HG03025 (cell line): Measurements from ENCODE around the gene EPAS1.

ENCODE experiments used
- ATAC-seq: cut with Tn5 transposase; IDR thresholded peaks from one replicate; pipeline ENCODE4 v1.9.1; 2021; ENCODE audit warnings: mild to moderate bottlenecking, moderate library complexity; ENCODE audit not compliant: unreplicated experiment, low FRiP score

EPAS1 gene

GRCh38 chr2:46336283-46336959 is 39.2 kb downstream of the EPAS1 start:
- no peak for ATAC-seq

GRCh38 chr2:46337208-46337994 is 40.2 kb downstream of the EPAS1 start:
- no peak for ATAC-seq

GRCh38 chr2:46338674-46339073 is 41.5 kb downstream of the EPAS1 start:
- no peak for ATAC-seq

GRCh38 chr2:46339200-46339599 is 42.0 kb downstream of the EPAS1 start:
- no peak for ATAC-seq

GRCh38 chr2:46339676-46340459 is 42.7 kb downstream of the EPAS1 start:
- ATAC-seq: no peak

GRCh38 chr2:46340740-46341420 is 43.7 kb downstream of the EPAS1 start:
- no peak for ATAC-seq

- no peak for ATAC-seq
Observed at GRCh38 chr2:46342566-46343315, 45.5 kb downstream of the EPAS1 start.

GRCh38 chr2:46344706-46345105 is 47.5 kb downstream of the EPAS1 start:
- ATAC-seq: no peak

- ATAC-seq: no peak
Observed at GRCh38 chr2:46345775-46346174, 48.6 kb downstream of the EPAS1 start.

- ATAC-seq: no peak
Observed at GRCh38 chr2:46346719-46347118, 49.5 kb downstream of the EPAS1 start.

GRCh38 chr2:46347648-46348280 is 50.6 kb downstream of the EPAS1 start:
- no peak for ATAC-seq

- ATAC-seq: no peak
Observed at GRCh38 chr2:46349115-46349547, 51.9 kb downstream of the EPAS1 start.

GRCh38 chr2:46350029-46350689 is 53.0 kb downstream of the EPAS1 start:
- no peak for ATAC-seq

- ATAC-seq: no peak
Observed at GRCh38 chr2:46351098-46351749, 54.0 kb downstream of the EPAS1 start.

- no peak for ATAC-seq
Observed at GRCh38 chr2:46351750-46352138, 54.5 kb downstream of the EPAS1 start.

GRCh38 chr2:46352621-46353020 is 55.4 kb downstream of the EPAS1 start:
- ATAC-seq: no peak

GRCh38 chr2:46353509-46353908 is 56.3 kb downstream of the EPAS1 start:
- ATAC-seq: no peak

GRCh38 chr2:46355756-46356155 is 58.5 kb downstream of the EPAS1 start:
- no peak for ATAC-seq
